SJSA1 (cell line): Measurements from ENCODE around the gene MYO1D. TPM values are rescaled to one million over a fixed set of nuclear protein-coding genes. Genes with fewer than 3 reads are reported as not detected.

ENCODE experiments used
- DNase-seq, 2 experiments: peaks; one replicate each; pipeline ENCODE4 v3.0.0-alpha.2; 2015 to 2020; ENCODE audit warnings: low spot score in 2 of 2, low read depth in 1 of 2
- H3K27ac ChIP-seq: fragments of 250-450 bp; sonication (Bioruptor Pico); 2 replicates; pipeline ENCODE4 v1.5.1; 2020; ENCODE audit warnings: mild to moderate bottlenecking, moderate library complexity
- H3K27me3 ChIP-seq: fragments of 250-450 bp; sonication (Bioruptor Pico); replicated peaks from 2 replicates; pipeline ENCODE4 v1.5.1; 2020; ENCODE audit warnings: mild to moderate bottlenecking, moderate library complexity
- H3K36me3 ChIP-seq: fragments of 250-450 bp; sonication (Bioruptor Pico); 2 replicates; pipeline ENCODE4 v1.5.1; 2020; ENCODE audit warnings: mild to moderate bottlenecking
- H3K4me1 ChIP-seq: fragments of 250-450 bp; sonication (Bioruptor Pico); replicated peaks from 2 replicates; pipeline ENCODE4 v1.6.1; 2021; ENCODE audit warnings: mild to moderate bottlenecking
- H3K4me3 ChIP-seq: fragments of 250-450 bp; sonication (Bioruptor Pico); 2 replicates; pipeline ENCODE4 v1.5.1; 2020; ENCODE audit warnings: mild to moderate bottlenecking
- H3K9me3 ChIP-seq: fragments of 250-450 bp; sonication (Bioruptor Pico); replicated peaks from 2 replicates; pipeline ENCODE4 v1.5.1; 2020; ENCODE audit warnings: mild to moderate bottlenecking
- total RNA-seq: library from RNA; depleted of rRNA; stranded (reverse); fragments of >200 nt; shearing (Covaris generic); gene quantifications from 2 replicates; pipeline ENCODE4 v1.2.3, GENCODE V29; 2014

Gene MYO1D
- total RNA-seq, 1 experiment from 2014 or later, result 1.1 TPM

GRCh38 chr17:32627239-32627996 lies 249.5 kb downstream of the MYO1D start:
- Histone ChIP-seq H3K4me3 (no peak overlapping the region), H3K4me1 (no peaks in the 10 kb centered on the region), H3K9me3 (no peaks in the 10 kb centered on the region), H3K27me3 (peaks cover 6% of the 10 kb centered on the region; the same call in 1 of the 2 replicates), H3K36me3 (no peaks in the 10 kb centered on the region), H3K27ac (no peak overlapping the region)
- no peak for DNase-seq

- Histone ChIP-seq H3K4me3 (no peak overlapping the region), H3K36me3 (no peaks in the 10 kb centered on the region), H3K4me1 (no peaks in the 10 kb centered on the region), H3K27me3 (peaks cover 6% of the 10 kb centered on the region; the same call in 1 of the 2 replicates), H3K9me3 (no peaks in the 10 kb centered on the region), H3K27ac (no peak overlapping the region)
- no peak for DNase-seq
Measured at GRCh38 chr17:32626379-32626791, 250.5 kb downstream of the MYO1D start.

GRCh38 chr17:32625971-32626370 lies 251.0 kb downstream of the MYO1D start:
- Histone ChIP-seq H3K4me1 (no peaks in the 10 kb centered on the region), H3K36me3 (no peaks in the 10 kb centered on the region), H3K9me3 (no peaks in the 10 kb centered on the region), H3K27ac (no peak overlapping the region), H3K4me3 (no peak overlapping the region), H3K27me3 (peaks cover 6% of the 10 kb centered on the region; the same call in 1 of the 2 replicates)
- no peak for DNase-seq

GRCh38 chr17:32623196-32623595 lies 253.7 kb downstream of the MYO1D start:
- H3K36me3 ChIP-seq, result no peaks in the 10 kb centered on the region
- no peak for DNase-seq
- H3K4me1 ChIP-seq, result no peaks in the 10 kb centered on the region
- no peaks in the 10 kb centered on the region for H3K9me3 ChIP-seq
- H3K4me3 ChIP-seq, result no peak overlapping the region
- no peak overlapping the region for H3K27ac ChIP-seq
- no peaks in the 10 kb centered on the region for H3K27me3 ChIP-seq

GRCh38 chr17:32622540-32622939 lies 254.4 kb downstream of the MYO1D start:
- no peaks in the 10 kb centered on the region for H3K27me3 ChIP-seq
- H3K36me3 ChIP-seq, result no peaks in the 10 kb centered on the region
- no peaks in the 10 kb centered on the region for H3K4me1 ChIP-seq
- DNase-seq, result no peak
- no peak overlapping the region for H3K27ac ChIP-seq
- H3K9me3 ChIP-seq, result no peaks in the 10 kb centered on the region
- H3K4me3 ChIP-seq, result no peak overlapping the region

- Histone ChIP-seq H3K36me3 (no peaks in the 10 kb centered on the region), H3K4me1 (no peaks in the 10 kb centered on the region), H3K4me3 (no peak overlapping the region), H3K27me3 (no peaks in the 10 kb centered on the region), H3K9me3 (no peaks in the 10 kb centered on the region), H3K27ac (no peak overlapping the region)
- no peak for DNase-seq
Measured at GRCh38 chr17:32621612-32622312, 255.2 kb downstream of the MYO1D start.

GRCh38 chr17:32615326-32615725 lies 261.6 kb downstream of the MYO1D start:
- DNase-seq, result no peak
- H3K27me3 ChIP-seq, result no peaks in the 10 kb centered on the region
- no peaks in the 10 kb centered on the region for H3K4me1 ChIP-seq
- no peaks in the 10 kb centered on the region for H3K36me3 ChIP-seq
- no peak overlapping the region for H3K27ac ChIP-seq
- no peaks in the 10 kb centered on the region for H3K9me3 ChIP-seq
- H3K4me3 ChIP-seq, result no peak overlapping the region

GRCh38 chr17:32610943-32611342 lies 266.0 kb downstream of the MYO1D start:
- no peaks in the 10 kb centered on the region for H3K4me1 ChIP-seq
- no peak for DNase-seq

GRCh38 chr17:32609884-32610650 lies 266.9 kb downstream of the MYO1D start:
- no peaks in the 10 kb centered on the region for H3K9me3 ChIP-seq
- DNase-seq, result no peak
- H3K36me3 ChIP-seq, result no peaks in the 10 kb centered on the region
- H3K4me1 ChIP-seq, result no peaks in the 10 kb centered on the region
- H3K27me3 ChIP-seq, result no peaks in the 10 kb centered on the region
- no peak overlapping the region for H3K4me3 ChIP-seq
- no peak overlapping the region for H3K27ac ChIP-seq

More at GRCh38 chr17:32610943-32611342, 266.0 kb downstream of the MYO1D start:
- Histone ChIP-seq H3K36me3 (no peaks in the 10 kb centered on the region), H3K27me3 (no peaks in the 10 kb centered on the region), H3K9me3 (no peaks in the 10 kb centered on the region), H3K27ac (no peak overlapping the region), H3K4me3 (no peak overlapping the region)

GRCh38 chr17:32609085-32609484 lies 267.8 kb downstream of the MYO1D start:
- H3K27me3 ChIP-seq, result no peaks in the 10 kb centered on the region
- H3K4me1 ChIP-seq, result no peaks in the 10 kb centered on the region
- H3K27ac ChIP-seq, result no peak overlapping the region
- H3K9me3 ChIP-seq, result no peaks in the 10 kb centered on the region
- no peak for DNase-seq
- H3K36me3 ChIP-seq, result no peaks in the 10 kb centered on the region
- no peak overlapping the region for H3K4me3 ChIP-seq

- DNase-seq, result no peak
- no peaks in the 10 kb centered on the region for H3K27me3 ChIP-seq
- H3K4me3 ChIP-seq, result no peak overlapping the region
- no peaks in the 10 kb centered on the region for H3K4me1 ChIP-seq
- H3K9me3 ChIP-seq, result no peaks in the 10 kb centered on the region
- no peaks in the 10 kb centered on the region for H3K36me3 ChIP-seq
- H3K27ac ChIP-seq, result no peak overlapping the region
Measured at GRCh38 chr17:32608267-32608666, 268.7 kb downstream of the MYO1D start.

- no peaks in the 10 kb centered on the region for H3K36me3 ChIP-seq
- no peaks in the 10 kb centered on the region; the same call in 1 of the 2 replicates for H3K9me3 ChIP-seq
- H3K27ac ChIP-seq, result no peak overlapping the region
- H3K4me1 ChIP-seq, result no peaks in the 10 kb centered on the region
- H3K4me3 ChIP-seq, result no peak overlapping the region
- H3K27me3 ChIP-seq, result 0 out of 2 replicates have a peak, but pooled peaks cover 3% of the 10 kb centered on the region
- no peak for DNase-seq
Measured at GRCh38 chr17:32604966-32605365, 272.0 kb downstream of the MYO1D start.

- no peaks in the 10 kb centered on the region for H3K4me1 ChIP-seq
- no peak for DNase-seq
- H3K9me3 ChIP-seq, result no peaks in the 10 kb centered on the region; the same call in 1 of the 2 replicates
- H3K4me3 ChIP-seq, result no peak overlapping the region
- H3K27ac ChIP-seq, result no peak overlapping the region
- H3K27me3 ChIP-seq, result 0 out of 2 replicates have a peak, but pooled peaks cover 3% of the 10 kb centered on the region
- no peaks in the 10 kb centered on the region for H3K36me3 ChIP-seq
Measured at GRCh38 chr17:32602396-32602795, 274.5 kb downstream of the MYO1D start.
